NCI-H128 (cell line): ENCODE results near the gene DDX54.
"Not testable (repeated sequence)": the region's sequence is repeated elsewhere in the genome, so short reads cannot be mapped to it uniquely, and the experiment has no call there.

Experiments used
- DNase-seq: peaks from one replicate; lab custom pipeline; 2025; ENCODE audit not compliant: unreplicated experiment; lab: John Stamatoyannopoulos, UW

The DDX54 gene

GRCh38 chr12:113129664-113130456 is 55.4 kb downstream of the DDX54 start:
- DNase-seq = no peak

- no peak for DNase-seq
Observed at GRCh38 chr12:113128802-113129663, 56.2 kb downstream of the DDX54 start.

- no peak for DNase-seq
Observed at GRCh38 chr12:113127791-113128199, 57.5 kb downstream of the DDX54 start.

GRCh38 chr12:113120670-113121370 is 64.5 kb downstream of the DDX54 start:
- DNase-seq = no peak

- DNase-seq = no peak
Observed at GRCh38 chr12:113119980-113120669, 65.2 kb downstream of the DDX54 start.

GRCh38 chr12:113118142-113118541 is 67.1 kb downstream of the DDX54 start:
- no peak for DNase-seq

GRCh38 chr12:113117684-113118083 is 67.6 kb downstream of the DDX54 start:
- DNase-seq = not testable (repeated sequence)

- DNase-seq = peak; percentile 17
Observed at GRCh38 chr12:113116875-113117274, 68.4 kb downstream of the DDX54 start.

- no peak for DNase-seq
Observed at GRCh38 chr12:113115455-113116126, 69.7 kb downstream of the DDX54 start.

GRCh38 chr12:113114447-113115178 is 70.7 kb downstream of the DDX54 start:
- DNase-seq = no peak

GRCh38 chr12:113113397-113113796 is 71.9 kb downstream of the DDX54 start:
- no peak for DNase-seq

- DNase-seq = no peak
Observed at GRCh38 chr12:113112043-113112899, 73.0 kb downstream of the DDX54 start.

- DNase-seq = no peak
Observed at GRCh38 chr12:113111247-113111646, 74.0 kb downstream of the DDX54 start.

GRCh38 chr12:113109872-113110599 is 75.2 kb downstream of the DDX54 start:
- DNase-seq = no peak

GRCh38 chr12:113109360-113109759 is 75.9 kb downstream of the DDX54 start:
- no peak for DNase-seq

- DNase-seq = no peak
Observed at GRCh38 chr12:113108308-113108707, 77.0 kb downstream of the DDX54 start.
